ENCODE measurements around the gene MARK1. TPM values are rescaled to one million over a fixed set of nuclear protein-coding genes. Genes with fewer than 3 reads are reported as not detected.

MARK1 gene
- total RNA-seq, 4 donors from 2014 or later: 13.0 to 32.9 (median 21.1) TPM

GRCh38 chr1:220710333-220710732, 182.4 kb downstream of the MARK1 start:
- no peak overlapping the region for H3K27ac ChIP-seq
- H3K4me1 ChIP-seq: no peaks in the 10 kb centered on the region
- H3K36me3 ChIP-seq: no peaks in the 10 kb centered on the region
- no peak overlapping the region for H3K4me3 ChIP-seq
- H3K9me3 ChIP-seq: no peaks in the 10 kb centered on the region
- no peak for ATAC-seq
- WGBS, 2 donors (ENCODE audit: low coverage in 1 of 2): 81% methylated on average over 3 of the region's 4 CpGs; no CpG with 5 or more reads in 1 of the 2 donors
- H3K27me3 ChIP-seq: no peaks in the 10 kb centered on the region
- TF ChIP-seq CTCF (IDR thresholded peaks at IDR 0.05) (no peak), POLR2AphosphoS5 (IDR thresholded peaks at IDR 0.05) (no peak), POLR2A (IDR thresholded peaks at IDR 0.05) (no peak), EP300 (IDR thresholded peaks at IDR 0.05) (no peak)

- H3K27ac ChIP-seq: no peak overlapping the region
- 74 to 76% methylated on average over 3 to 6 of the region's 9 CpGs for WGBS, 2 donors (ENCODE audit: low coverage in 1 of 2)
- H3K9me3 ChIP-seq: no peaks in the 10 kb centered on the region
- no peak overlapping the region for H3K4me3 ChIP-seq
- no peaks in the 10 kb centered on the region for H3K27me3 ChIP-seq
- no peak for TF ChIP-seq CTCF (IDR thresholded peaks at IDR 0.05)
- TF ChIP-seq POLR2AphosphoS5 (IDR thresholded peaks at IDR 0.05): no peak
- no peak for TF ChIP-seq POLR2A (IDR thresholded peaks at IDR 0.05)
- TF ChIP-seq EP300 (IDR thresholded peaks at IDR 0.05): no peak
- ATAC-seq: no peak
- H3K4me1 ChIP-seq: no peaks in the 10 kb centered on the region
- no peaks in the 10 kb centered on the region for H3K36me3 ChIP-seq
These were observed 183.3 kb downstream of the MARK1 start for GRCh38 chr1:220711056-220711809.

Small RNA genes lying within 50 kb of the gene (small RNA-seq; reads per million reads assigned to genes)
- 0 reads per million in 4 donors for gene RN7SL464P

Other genes starting within 250 kb of the MARK1 start
- gene C1orf115, start 162.2 kb downstream of the MARK1 start, total RNA-seq: 10 to 100 TPM in 2 of 4 donors, 1 to 10 TPM in 2; 6.8 to 28.0 (median 9.5) TPM
- 10 to 100 TPM; 13.0 to 32.5 (median 17.9) TPM for gene MTARC2, start 220.2 kb downstream of the MARK1 start, total RNA-seq